Right lobe of liver (tissue), 6 donors: ENCODE measurements around the gene DIRAS1. TPM values are rescaled to one million over a fixed set of nuclear protein-coding genes. Genes with fewer than 3 reads are reported as not detected.

ENCODE experiments used
- ATAC-seq, 4 donors: fragments of 200-7000 bp; cut with Tn5 transposase; one replicate each; pipeline ENCODE4 v1.9.1; 2020; ENCODE audit warnings: mild to moderate bottlenecking in 4 of 4, moderate library complexity in 4 of 4
- DNase-seq, 3 donors: peaks; one replicate each; pipeline ENCODE4 v3.0.0-alpha.2; 2020
- H3K27ac ChIP-seq, 3 donors: fragments of 200-600 bp; one replicate each; pipeline ENCODE4 v1.8.0; 2022
- H3K27me3 ChIP-seq, 2 donors: fragments of 200-600 bp; one replicate each; pipeline ENCODE4 v1.8.0; 2022
- H3K36me3 ChIP-seq, 4 donors: fragments of 200-600 bp; sonication (generic) in 1 of 4; one replicate each; pipeline versions ENCODE4 v1.5.1 to v1.8.0; 2017 to 2022; ENCODE audit warnings: control low read depth in 1 of 4
- H3K4me1 ChIP-seq, 4 donors: fragments of 200-600 bp; sonication (generic) in 1 of 4; one replicate each; pipeline versions ENCODE4 v1.5.1 to v1.8.0; 2017 to 2022; ENCODE audit warnings: control low read depth in 1 of 4
- H3K4me3 ChIP-seq, 3 donors: fragments of 200-600 bp; one replicate each; pipeline ENCODE4 v1.8.0; 2022
- H3K9me3 ChIP-seq, 4 donors: fragments of 200-600 bp; sonication (generic) in 1 of 4; one replicate each; pipeline versions ENCODE4 v1.5.1 to v1.8.0; 2017 to 2022; ENCODE audit warnings: control low read depth in 1 of 4
- POLR2A ChIP-seq: fragments of 450-650 bp; IDR thresholded peaks from one replicate; pipeline ENCODE4 v1.6.1; 2017; ENCODE audit warnings: antibody characterized with exemption, mild to moderate bottlenecking
- WGBS: methylation state at CpG from one replicate; pipeline ENCODE4 v1.1.6; 2018; ENCODE audit warnings: low coverage, low lambda C conversion rate; ENCODE audit not compliant: insufficient coverage; ENCODE audit errors: missing lambda C conversion rate; 5-methylcytosine and 5-hydroxymethylcytosine counted together
- intact Hi-C, 2 donors: fragments of 100-400 bp; cut with DNase I; formaldehyde crosslinking; loops; one replicate each; pipeline versions ENCODE4 v1.11.2 to v1.14.1; 2022
- total RNA-seq, 6 experiments: library from RNA; depleted of rRNA in 2 of 6; stranded (reverse); fragments of >200 nt in 2 of 6; fragmentation: NEBNext Ultra II Directional in 3 of 6; extraction: Animal tissue kit (Norgen Biotek cat#: 25700) in 3 of 6; gene quantifications; one replicate each; pipeline versions ENCODE4 v1.1.0 to v1.2.4, GENCODE V29; 2016 to 2023
- TF ChIP-seq, protein P1 (sequence below), 4 donors: fragments of 200-600 bp in 3 of 4; fragments of 450-650 bp in 1 of 4; IDR thresholded peaks; one replicate each; pipeline versions ENCODE4 v1.5.1 to v1.8.0; 2016 to 2022; ENCODE audit warnings: antibody characterized with exemption in 4 of 4, mild to moderate bottlenecking in 2 of 4
- donor health status: DM: no; HTN: yes; CAD: no.
- donor health status: DM: no; HTN: no; CAD: no.
- donor health status: DM: no; HTN: no; CAD: no.
- donor health status: DM: no; HTN: yes; CAD: no.
- donor health status: DM: no; HTN: yes; CAD: no.

Gene DIRAS1
- total RNA-seq, 6 experiments from 2014 or later = 0.19 to 1.6 TPM; not detected in 4

- Histone ChIP-seq H3K9me3 (no peaks in the 10 kb centered on the region), H3K4me3 (no peak overlapping the region), H3K27ac (no peak overlapping the region), H3K36me3 (peaks cover 0 to 39% (median 11%) of the 10 kb centered on the region in 4 donors), H3K4me1 (peaks cover 0 to 5% (median under 1%) of the 10 kb centered on the region in 4 donors), H3K27me3 (no peaks in the 10 kb centered on the region)
- intact Hi-C loops = no loop called here
- no peak for DNase-seq
- no peak for ATAC-seq
- no CpG with 5 or more reads among the region's 19 CpGs for WGBS
- TF ChIP-seq POLR2A = no peak
- TF ChIP-seq, protein P1, sequence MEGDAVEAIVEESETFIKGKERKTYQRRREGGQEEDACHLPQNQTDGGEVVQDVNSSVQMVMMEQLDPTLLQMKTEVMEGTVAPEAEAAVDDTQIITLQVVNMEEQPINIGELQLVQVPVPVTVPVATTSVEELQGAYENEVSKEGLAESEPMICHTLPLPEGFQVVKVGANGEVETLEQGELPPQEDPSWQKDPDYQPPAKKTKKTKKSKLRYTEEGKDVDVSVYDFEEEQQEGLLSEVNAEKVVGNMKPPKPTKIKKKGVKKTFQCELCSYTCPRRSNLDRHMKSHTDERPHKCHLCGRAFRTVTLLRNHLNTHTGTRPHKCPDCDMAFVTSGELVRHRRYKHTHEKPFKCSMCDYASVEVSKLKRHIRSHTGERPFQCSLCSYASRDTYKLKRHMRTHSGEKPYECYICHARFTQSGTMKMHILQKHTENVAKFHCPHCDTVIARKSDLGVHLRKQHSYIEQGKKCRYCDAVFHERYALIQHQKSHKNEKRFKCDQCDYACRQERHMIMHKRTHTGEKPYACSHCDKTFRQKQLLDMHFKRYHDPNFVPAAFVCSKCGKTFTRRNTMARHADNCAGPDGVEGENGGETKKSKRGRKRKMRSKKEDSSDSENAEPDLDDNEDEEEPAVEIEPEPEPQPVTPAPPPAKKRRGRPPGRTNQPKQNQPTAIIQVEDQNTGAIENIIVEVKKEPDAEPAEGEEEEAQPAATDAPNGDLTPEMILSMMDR (IDR thresholded peaks at IDR 0.05) = no peak
Observed at GRCh38 chr19:2767688-2768087, 46.5 kb upstream of the DIRAS1 start.

DNA sequence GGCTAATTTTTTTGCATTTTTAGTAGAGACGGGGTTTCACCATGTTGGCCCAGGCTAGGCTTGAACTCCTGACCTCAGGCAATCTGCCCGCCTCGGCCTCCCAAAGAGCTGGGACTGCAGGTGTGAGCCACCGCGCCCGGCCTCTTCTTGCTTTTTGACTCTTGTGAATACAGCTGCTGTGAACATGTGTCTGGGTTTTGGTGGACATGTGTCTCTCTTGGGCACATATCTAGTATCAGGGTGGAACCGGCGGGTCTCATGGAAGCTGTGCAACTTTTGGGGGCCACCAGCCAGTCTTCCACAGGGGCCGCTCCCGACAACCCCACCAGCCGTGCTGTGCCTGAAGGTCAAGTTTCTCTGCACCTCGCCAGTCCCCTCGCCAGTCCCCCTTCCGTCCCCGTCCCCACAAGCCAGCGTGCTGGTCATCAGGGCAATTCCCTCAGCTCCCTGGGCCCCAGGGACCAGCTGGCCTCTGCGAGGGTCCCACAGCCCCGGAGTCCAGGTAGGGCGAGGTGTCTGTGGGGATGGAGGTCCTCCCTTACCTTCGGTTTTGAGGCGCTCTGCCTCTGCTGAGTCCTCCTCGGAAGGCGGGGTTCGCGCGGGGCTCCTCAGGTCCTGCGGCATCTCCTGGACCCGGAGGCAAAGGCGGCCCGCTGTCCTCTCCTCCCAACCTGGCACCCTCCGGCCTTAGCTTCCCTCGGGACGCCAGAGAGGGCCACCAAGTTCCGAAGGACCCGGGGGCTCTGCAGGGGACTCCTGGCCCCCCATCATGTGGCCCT is 45.6 kb upstream of the DIRAS1 start:
- H3K27ac ChIP-seq = no peak overlapping the region
- H3K27me3 ChIP-seq = no peaks in the 10 kb centered on the region
- TF ChIP-seq POLR2A = no peak
- TF ChIP-seq, protein P1 (IDR thresholded peaks at IDR 0.05) = no peak
- DNase-seq = no peak
- no peak overlapping the region for H3K4me3 ChIP-seq
- H3K9me3 ChIP-seq = no peaks in the 10 kb centered on the region
- no peak for ATAC-seq
- H3K4me1 ChIP-seq = peaks cover 0 to 5% (median under 1%) of the 10 kb centered on the region in 4 donors
- 99% methylated on average over 16 of the region's 35 CpGs for WGBS
- intact Hi-C loops = no loop called here
- peaks cover 0 to 39% (median 11%) of the 10 kb centered on the region in 4 donors for H3K36me3 ChIP-seq

GRCh38 chr19:2765376-2765775 is 44.2 kb upstream of the DIRAS1 start:
- Histone ChIP-seq H3K4me1 (peaks cover 0 to 3% (median under 1%) of the 10 kb centered on the region in 4 donors), H3K36me3 (peaks cover 0 to 39% (median 11%) of the 10 kb centered on the region in 4 donors), H3K4me3 (no peak overlapping the region), H3K27ac (no peak overlapping the region), H3K9me3 (no peaks in the 10 kb centered on the region), H3K27me3 (no peaks in the 10 kb centered on the region)
- DNase-seq (no peak), ATAC-seq (no peak)
- intact Hi-C loops = no loop called here
- TF ChIP-seq, protein P1 (IDR thresholded peaks at IDR 0.05) = no peak
- TF ChIP-seq POLR2A = no peak
- 86% methylated on average over 6 of the region's 15 CpGs for WGBS

- Histone ChIP-seq H3K27ac (no peak overlapping the region), H3K27me3 (no peaks in the 10 kb centered on the region), H3K4me1 (no peaks in the 10 kb centered on the region), H3K36me3 (peaks cover 0 to 39% (median 11%) of the 10 kb centered on the region in 4 donors), H3K9me3 (no peaks in the 10 kb centered on the region), H3K4me3 (no peak overlapping the region)
- DNase-seq (no peak), ATAC-seq (no peak)
- TF ChIP-seq, protein P1 (IDR thresholded peaks at IDR 0.05) = no peak
- TF ChIP-seq POLR2A = no peak
- intact Hi-C loops = no loop called here
- WGBS = 93% methylated on average over 18 of the region's 21 CpGs
Observed at GRCh38 chr19:2764945-2765344, 43.8 kb upstream of the DIRAS1 start.
